ENCODE results near the gene POLD3. TPM values are rescaled to one million over a fixed set of nuclear protein-coding genes. Genes with fewer than 3 reads are reported as not detected.

The POLD3 gene
- polyA plus RNA-seq, 1 donor from 2014 or later, result 16.8 TPM

DNA sequence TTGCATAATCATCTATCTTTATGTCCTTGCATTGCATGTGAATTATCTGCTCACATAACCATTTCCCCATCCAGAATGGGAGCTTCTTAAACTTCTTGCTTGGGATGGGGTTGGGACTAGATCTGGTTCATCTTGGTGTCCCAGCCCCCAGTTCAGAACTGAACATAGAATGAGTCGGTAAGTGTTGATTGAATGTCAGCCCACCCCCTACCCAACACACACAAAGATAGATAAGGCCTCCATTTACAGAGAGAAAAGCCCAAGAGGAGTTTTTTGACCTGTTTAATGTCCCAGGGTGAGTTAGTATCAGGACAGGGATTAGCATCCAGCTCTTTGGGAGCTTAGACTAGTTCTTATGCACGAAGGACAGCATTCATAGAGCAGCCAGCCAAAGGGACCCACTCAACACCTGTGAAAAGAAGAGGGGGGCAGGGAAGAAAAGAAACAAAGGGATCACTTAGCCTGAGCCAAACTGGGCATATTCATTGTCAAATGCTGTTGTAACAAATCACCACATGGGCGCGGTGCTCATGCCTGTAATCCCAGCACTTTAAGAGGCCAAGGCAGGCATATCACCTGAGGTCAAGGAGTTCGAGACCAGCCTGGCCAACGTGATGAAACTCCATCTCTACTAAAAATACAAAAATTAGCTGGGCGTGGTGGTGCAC, 81.4 kb downstream of the POLD3 start:
- Histone ChIP-seq H3K9ac (ENCODE audit: low read length) (no peak overlapping the region), H3K79me2 (replicated peaks; ENCODE audit: insufficient read depth, low read length) (no peaks in the 10 kb centered on the region), H3K9me2 (ENCODE audit: insufficient read depth, low read length) (no peaks in the 10 kb centered on the region), H3K27me3 (ENCODE audit: insufficient read depth, low read depth, low read length) (no peaks in the 10 kb centered on the region), H3K36me3 (ENCODE audit: insufficient read depth, low read length) (no peaks in the 10 kb centered on the region), H3K4me2 (ENCODE audit: low read length) (no peak overlapping the region), H3K4me3 (ENCODE audit: low read length) (no peak overlapping the region), H3K27ac (ENCODE audit: low read length) (no peak overlapping the region), H3F3A (ENCODE audit: insufficient read depth, low read length, poor library complexity, severe bottlenecking) (no peaks in the 10 kb centered on the region), H4K20me1 (ENCODE audit: insufficient read depth) (no peaks in the 10 kb centered on the region), H2AFZ (ENCODE audit: low read depth, low read length) (no peak overlapping the region), H3K9me3 (ENCODE audit: low read length) (no peaks in the 10 kb centered on the region)
- no peak for TF ChIP-seq MXI1 (conservative IDR thresholded peaks at IDR 0.05; ENCODE audit: poor library complexity, severe bottlenecking)
- no peak for TF ChIP-seq RAD21 (conservative IDR thresholded peaks at IDR 0.05)
- no peak for TF ChIP-seq POLR2AphosphoS5 (IDR thresholded peaks at IDR 0.05)
- TF ChIP-seq, protein P1, sequence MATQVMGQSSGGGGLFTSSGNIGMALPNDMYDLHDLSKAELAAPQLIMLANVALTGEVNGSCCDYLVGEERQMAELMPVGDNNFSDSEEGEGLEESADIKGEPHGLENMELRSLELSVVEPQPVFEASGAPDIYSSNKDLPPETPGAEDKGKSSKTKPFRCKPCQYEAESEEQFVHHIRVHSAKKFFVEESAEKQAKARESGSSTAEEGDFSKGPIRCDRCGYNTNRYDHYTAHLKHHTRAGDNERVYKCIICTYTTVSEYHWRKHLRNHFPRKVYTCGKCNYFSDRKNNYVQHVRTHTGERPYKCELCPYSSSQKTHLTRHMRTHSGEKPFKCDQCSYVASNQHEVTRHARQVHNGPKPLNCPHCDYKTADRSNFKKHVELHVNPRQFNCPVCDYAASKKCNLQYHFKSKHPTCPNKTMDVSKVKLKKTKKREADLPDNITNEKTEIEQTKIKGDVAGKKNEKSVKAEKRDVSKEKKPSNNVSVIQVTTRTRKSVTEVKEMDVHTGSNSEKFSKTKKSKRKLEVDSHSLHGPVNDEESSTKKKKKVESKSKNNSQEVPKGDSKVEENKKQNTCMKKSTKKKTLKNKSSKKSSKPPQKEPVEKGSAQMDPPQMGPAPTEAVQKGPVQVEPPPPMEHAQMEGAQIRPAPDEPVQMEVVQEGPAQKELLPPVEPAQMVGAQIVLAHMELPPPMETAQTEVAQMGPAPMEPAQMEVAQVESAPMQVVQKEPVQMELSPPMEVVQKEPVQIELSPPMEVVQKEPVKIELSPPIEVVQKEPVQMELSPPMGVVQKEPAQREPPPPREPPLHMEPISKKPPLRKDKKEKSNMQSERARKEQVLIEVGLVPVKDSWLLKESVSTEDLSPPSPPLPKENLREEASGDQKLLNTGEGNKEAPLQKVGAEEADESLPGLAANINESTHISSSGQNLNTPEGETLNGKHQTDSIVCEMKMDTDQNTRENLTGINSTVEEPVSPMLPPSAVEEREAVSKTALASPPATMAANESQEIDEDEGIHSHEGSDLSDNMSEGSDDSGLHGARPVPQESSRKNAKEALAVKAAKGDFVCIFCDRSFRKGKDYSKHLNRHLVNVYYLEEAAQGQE (IDR thresholded peaks at IDR 0.05; ENCODE audit: borderline replicate concordance), result no peak
- TF ChIP-seq TAF1 (IDR thresholded peaks at IDR 0.05; ENCODE audit: low read depth), result no peak
- TF ChIP-seq EZH2 (IDR thresholded peaks at IDR 0.05; ENCODE audit: borderline replicate concordance, insufficient read depth, low read length, poor library complexity, severe bottlenecking), result no peak
- TF ChIP-seq SMC3 (conservative IDR thresholded peaks at IDR 0.05; ENCODE audit: poor library complexity), result no peak
- TF ChIP-seq, protein P2, sequence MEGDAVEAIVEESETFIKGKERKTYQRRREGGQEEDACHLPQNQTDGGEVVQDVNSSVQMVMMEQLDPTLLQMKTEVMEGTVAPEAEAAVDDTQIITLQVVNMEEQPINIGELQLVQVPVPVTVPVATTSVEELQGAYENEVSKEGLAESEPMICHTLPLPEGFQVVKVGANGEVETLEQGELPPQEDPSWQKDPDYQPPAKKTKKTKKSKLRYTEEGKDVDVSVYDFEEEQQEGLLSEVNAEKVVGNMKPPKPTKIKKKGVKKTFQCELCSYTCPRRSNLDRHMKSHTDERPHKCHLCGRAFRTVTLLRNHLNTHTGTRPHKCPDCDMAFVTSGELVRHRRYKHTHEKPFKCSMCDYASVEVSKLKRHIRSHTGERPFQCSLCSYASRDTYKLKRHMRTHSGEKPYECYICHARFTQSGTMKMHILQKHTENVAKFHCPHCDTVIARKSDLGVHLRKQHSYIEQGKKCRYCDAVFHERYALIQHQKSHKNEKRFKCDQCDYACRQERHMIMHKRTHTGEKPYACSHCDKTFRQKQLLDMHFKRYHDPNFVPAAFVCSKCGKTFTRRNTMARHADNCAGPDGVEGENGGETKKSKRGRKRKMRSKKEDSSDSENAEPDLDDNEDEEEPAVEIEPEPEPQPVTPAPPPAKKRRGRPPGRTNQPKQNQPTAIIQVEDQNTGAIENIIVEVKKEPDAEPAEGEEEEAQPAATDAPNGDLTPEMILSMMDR (IDR thresholded peaks at IDR 0.05; ENCODE audit: poor library complexity, severe bottlenecking), result no peak
- TF ChIP-seq EP300 (conservative IDR thresholded peaks at IDR 0.05; ENCODE audit: poor library complexity, severe bottlenecking), result no peak

DNA sequence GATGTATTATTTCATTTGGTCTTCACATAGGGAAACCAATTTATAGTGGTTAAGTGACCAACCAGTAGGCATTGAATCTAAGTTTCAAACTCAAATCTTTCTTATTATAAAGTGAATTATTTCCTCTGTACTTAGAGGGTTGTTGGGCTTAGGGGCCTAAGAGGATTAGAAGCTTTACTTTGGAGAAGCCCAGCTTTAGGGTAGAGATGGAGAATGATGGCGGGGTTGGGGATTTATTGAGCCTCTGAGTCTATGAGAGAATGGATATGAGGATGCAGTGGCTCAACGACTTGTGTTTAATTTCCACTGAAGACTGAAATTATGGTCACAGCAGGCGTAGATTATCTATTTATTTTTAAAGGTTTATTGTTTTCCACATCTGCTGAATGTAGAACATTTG, 83.4 kb downstream of the POLD3 start:
- H3F3A ChIP-seq (ENCODE audit: insufficient read depth, low read length, poor library complexity, severe bottlenecking), result no peaks in the 10 kb centered on the region
- H3K9ac ChIP-seq (ENCODE audit: low read length), result no peak overlapping the region
- H3K36me3 ChIP-seq (ENCODE audit: insufficient read depth, low read length), result no peaks in the 10 kb centered on the region
- H3K79me2 ChIP-seq (replicated peaks; ENCODE audit: insufficient read depth, low read length), result no peaks in the 10 kb centered on the region
- no peak overlapping the region for H3K27ac ChIP-seq (ENCODE audit: low read length)
- no peaks in the 10 kb centered on the region for H4K20me1 ChIP-seq (ENCODE audit: insufficient read depth)
- no peak overlapping the region for H3K4me3 ChIP-seq (ENCODE audit: low read length)
- no peaks in the 10 kb centered on the region for H3K27me3 ChIP-seq (ENCODE audit: insufficient read depth, low read depth, low read length)
- no peak overlapping the region for H3K4me2 ChIP-seq (ENCODE audit: low read length)
- H3K9me3 ChIP-seq (ENCODE audit: low read length), result no peaks in the 10 kb centered on the region
- H3K9me2 ChIP-seq (ENCODE audit: insufficient read depth, low read length), result no peaks in the 10 kb centered on the region
- TF ChIP-seq POLR2AphosphoS5 (IDR thresholded peaks at IDR 0.05) (no peak), EP300 (conservative IDR thresholded peaks at IDR 0.05; ENCODE audit: poor library complexity, severe bottlenecking) (no peak), TAF1 (IDR thresholded peaks at IDR 0.05; ENCODE audit: low read depth) (no peak), EZH2 (IDR thresholded peaks at IDR 0.05; ENCODE audit: borderline replicate concordance, insufficient read depth, low read length, poor library complexity, severe bottlenecking) (no peak)
- TF ChIP-seq, protein P1 (IDR thresholded peaks at IDR 0.05; ENCODE audit: borderline replicate concordance), result no peak
- TF ChIP-seq, protein P2 (IDR thresholded peaks at IDR 0.05; ENCODE audit: poor library complexity, severe bottlenecking), result no peak
- H2AFZ ChIP-seq (ENCODE audit: low read depth, low read length), result no peak overlapping the region
